Endothelial cell of umbilical vein (primary cell): ENCODE results near the gene BASP1. TPM values are rescaled to one million over a fixed set of nuclear protein-coding genes. Genes with fewer than 3 reads are reported as not detected.

Experiments used
- BruUV-seq: library from RNA; stranded (reverse); fragments of 400-500 nt; replicated peaks from 2 replicates; lab custom pipeline; 2021; lab: Mats Ljungman, UMichigan
- CTCF ChIA-PET: fragments of 300-600, 350-600 bp; sonication (Branson Sonifier 250); formaldehyde crosslinking; loops from one replicate; lab custom pipeline; 2021; ENCODE audit warnings: antibody characterized with exemption, inconsistent platforms; lab: Charles Lee
- POLR2A ChIA-PET: fragments of 300-600, 350-600 bp; sonication (Branson Sonifier 250); formaldehyde crosslinking; loops from one replicate; lab custom pipeline; 2021; ENCODE audit warnings: antibody characterized with exemption, inconsistent platforms; lab: Charles Lee
- DNase-seq: peaks from one replicate; pipeline ENCODE4 v3.0.0-alpha.2; 2011; ENCODE audit warnings: low read depth, low spot score
- FAIRE-seq: peaks from 2 replicates; lab custom pipeline; 2011; peaks lifted over from hg19 to GRCh38; lab: Jason Lieb, UNC
- H2AFZ ChIP-seq: 2 replicates; pipeline ENCODE4 v1.6.0; 2012; ENCODE audit warnings: low read depth, low read length, control low read depth, inconsistent platforms
- H3K27ac ChIP-seq: 2 replicates; pipeline ENCODE4 v1.5.1; 2011; ENCODE audit warnings: low read depth, mild to moderate bottlenecking, control low read depth, low read length, moderate library complexity; ENCODE audit not compliant: insufficient read depth
- H3K27me3 ChIP-seq, 2 experiments: 2 replicates each; pipeline versions ENCODE4 v1.6.0 to v1.6.1; 2011; ENCODE audit warnings: low read length in 2 of 2, mixed read lengths in 1 of 2; ENCODE audit not compliant: control insufficient read depth in 2 of 2, insufficient read depth in 2 of 2
- H3K36me3 ChIP-seq, 2 experiments: 2 replicates in 1 of 2; 3 replicates in 1 of 2; pipeline ENCODE4 v1.5.1; 2011; ENCODE audit warnings: low read length in 2 of 2, mild to moderate bottlenecking in 1 of 2, moderate library complexity in 1 of 2; ENCODE audit not compliant: control insufficient read depth in 2 of 2, insufficient read depth in 2 of 2; ENCODE audit errors: extremely low read depth in 1 of 2
- H3K4me1 ChIP-seq: 3 replicates; pipeline ENCODE4 v1.5.1; 2011; ENCODE audit warnings: mild to moderate bottlenecking, low read length; ENCODE audit not compliant: control insufficient read depth, insufficient read depth; ENCODE audit errors: extremely low read depth
- H3K4me2 ChIP-seq: 2 replicates; pipeline ENCODE4 v1.6.1; 2011; ENCODE audit warnings: low read length, control low read depth, mixed read lengths; ENCODE audit not compliant: insufficient read depth
- H3K4me3 ChIP-seq, 3 experiments: fragments of 200-600 bp in 1 of 3; sonication (generic), shearing (Covaris generic) in 1 of 3; replicated peaks in 1 of 3; 2 replicates each; pipeline ENCODE4 v1.5.1; 2011 to 2016; ENCODE audit warnings: control low read depth in 3 of 3, low read length in 3 of 3, mild to moderate bottlenecking in 2 of 3, inconsistent platforms in 1 of 3, low read depth in 1 of 3, moderate library complexity in 1 of 3; ENCODE audit not compliant: insufficient read depth in 1 of 3
- H3K79me2 ChIP-seq: 2 replicates; pipeline ENCODE4 v1.6.0; 2012; ENCODE audit warnings: low read length, inconsistent platforms; ENCODE audit not compliant: control insufficient read depth, insufficient read depth
- H3K9ac ChIP-seq: replicated peaks from 2 replicates; pipeline ENCODE3; 2011; ENCODE audit warnings: low read length, control low read depth; ENCODE audit not compliant: insufficient read depth; ENCODE audit errors: extremely low read depth
- H3K9me1 ChIP-seq: replicated peaks from 3 replicates; pipeline ENCODE4 v1.6.0; 2011; ENCODE audit warnings: mild to moderate bottlenecking, low read length; ENCODE audit not compliant: control insufficient read depth, insufficient read depth; ENCODE audit errors: extremely low read depth
- H3K9me3 ChIP-seq: replicated peaks from 2 replicates; pipeline ENCODE4 v1.5.1; 2012; ENCODE audit warnings: low read length, inconsistent platforms; ENCODE audit not compliant: control insufficient read depth, insufficient read depth
- H4K20me1 ChIP-seq: replicated peaks from 2 replicates; pipeline ENCODE3; 2011; ENCODE audit warnings: mild to moderate bottlenecking, low read length; ENCODE audit not compliant: control insufficient read depth, insufficient read depth; ENCODE audit errors: extremely low read depth
- EZH2 ChIP-seq: IDR thresholded peaks from 2 replicates; pipeline ENCODE4 v1.6.1; 2012; ENCODE audit warnings: borderline replicate concordance, low read depth, mild to moderate bottlenecking, moderate library complexity, low read length, inconsistent platforms; ENCODE audit not compliant: severe bottlenecking
- FOS ChIP-seq: IDR thresholded peaks from 2 replicates; pipeline ENCODE4 v1.6.1; 2011; ENCODE audit warnings: mild to moderate bottlenecking, low read length, moderate library complexity, borderline replicate concordance; ENCODE audit not compliant: insufficient read depth
- GATA2 ChIP-seq: IDR thresholded peaks from 2 replicates; pipeline ENCODE4 v1.7.0; 2011; ENCODE audit warnings: low read depth, mild to moderate bottlenecking, moderate library complexity, mixed read lengths, low read length; ENCODE audit not compliant: insufficient read length, insufficient read depth
- JUN ChIP-seq: IDR thresholded peaks from 2 replicates; pipeline ENCODE4 v1.6.1; 2011; ENCODE audit warnings: borderline replicate concordance, low read depth; ENCODE audit not compliant: insufficient read length, insufficient read depth
- MYC ChIP-seq: IDR thresholded peaks from one replicate; pipeline ENCODE4 v1.6.1; 2011; ENCODE audit warnings: mild to moderate bottlenecking, low read depth, low read length
- POLR2A ChIP-seq: IDR thresholded peaks from 2 replicates; pipeline ENCODE4 v1.6.1; 2012; ENCODE audit warnings: low read depth, mild to moderate bottlenecking, control low read depth, low read length
- POLR2AphosphoS5 ChIP-seq: IDR thresholded peaks from 2 replicates; pipeline ENCODE4 v1.6.1; 2012; ENCODE audit warnings: low read depth, mild to moderate bottlenecking, control low read depth, low read length, moderate library complexity; ENCODE audit not compliant: insufficient read depth
- dilution Hi-C: fragments of 300-500 bp; cut with MboI; formaldehyde crosslinking; loops from one replicate; pipeline ENCODE4 v1.15.0; 2019; ENCODE audit warnings: low sequenced_read_pairs; ENCODE audit not compliant: extremely low pct_ligation_motif_present
- intact Hi-C: fragments of 100-400 bp; cut with micrococcal nuclease; formaldehyde crosslinking; loops from one replicate; pipeline ENCODE4 v1.10.0; 2022
- polyA plus RNA-seq, 4 experiments: library from polyadenylated mRNA; depleted of rRNA in 3 of 4; stranded (reverse) in 3 of 4; unstranded in 1 of 4; fragments of >200 nt; gene quantifications; 2 replicates each; pipeline versions ENCODE4 v1.2.1 to v1.2.3, GENCODE V29; 2011 to 2012; ENCODE audit warnings: missing spikeins in 1 of 4
- total RNA-seq: library from RNA; stranded (reverse); gene quantifications from 2 replicates; pipeline ENCODE4 v1.2.3, GENCODE V29; 2021
- TF ChIP-seq, protein P1 (sequence below), 2 donors: IDR thresholded peaks; 1 replicate in 1 of 2; 2 replicates in 1 of 2; pipeline ENCODE4 v1.5.1; 2011; ENCODE audit warnings: low read length in 2 of 2, mild to moderate bottlenecking in 2 of 2, moderate library complexity in 2 of 2, control low read depth in 1 of 2, inconsistent platforms in 1 of 2, low read depth in 1 of 2; ENCODE audit not compliant: insufficient read depth in 1 of 2; ENCODE audit errors: extremely low read depth in 1 of 2
- TF ChIP-seq, protein P2 (sequence below): IDR thresholded peaks from 2 replicates; pipeline ENCODE4 v1.6.1; 2011; ENCODE audit not compliant: insufficient read depth, insufficient read length

The BASP1 gene
- total and polyA plus RNA-seq, 2 donors (not counting 3 experiments of a cell fraction or from before 2014, with no cell fraction given), result 69.4 to 79.3 TPM

DNA sequence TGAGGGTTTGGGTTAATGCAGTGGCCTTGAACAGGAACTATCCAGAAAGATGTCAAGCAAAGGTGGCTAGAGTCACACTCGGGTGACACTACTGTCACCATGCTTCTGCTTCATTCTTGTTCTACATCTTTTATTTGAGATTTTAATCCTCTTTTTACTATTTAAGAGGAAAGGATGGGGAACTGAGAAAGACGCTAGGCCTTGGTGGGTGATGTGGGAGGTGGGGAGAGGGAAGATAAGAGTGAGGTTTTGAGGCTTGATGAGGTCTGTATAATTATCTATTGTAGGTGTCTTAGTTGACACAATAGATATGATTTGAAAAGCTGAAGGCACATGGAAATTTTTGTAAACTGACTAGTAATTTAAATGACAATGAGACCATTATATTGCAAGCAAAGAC lies 3.5 kb upstream of the BASP1 start:
- no peak for FAIRE-seq
- no peaks in the 10 kb centered on the region for H3K9me1 ChIP-seq
- peaks cover 15% of the 10 kb centered on the region for H3K79me2 ChIP-seq
- H3K9ac ChIP-seq, result no peak overlapping the region
- no peak overlapping the region for H3K4me2 ChIP-seq
- intact Hi-C loops, result no loop called here
- H3K36me3 ChIP-seq, result no peaks in the 10 kb centered on the region
- CTCF ChIA-PET, result interaction anchor here (0.8 to 6.2 kb wide), 6 partner anchors 729 to 1098 kb away, joined by 3 to 333 read pairs (median 64); no protein-coding TSS in a partner anchor
- DNase-seq, result no peak
- H3K27ac ChIP-seq, result no peak overlapping the region
- peaks cover 5 to 17% of the 10 kb centered on the region in 2 experiments for H3K27me3 ChIP-seq
- TF ChIP-seq, protein P1, sequence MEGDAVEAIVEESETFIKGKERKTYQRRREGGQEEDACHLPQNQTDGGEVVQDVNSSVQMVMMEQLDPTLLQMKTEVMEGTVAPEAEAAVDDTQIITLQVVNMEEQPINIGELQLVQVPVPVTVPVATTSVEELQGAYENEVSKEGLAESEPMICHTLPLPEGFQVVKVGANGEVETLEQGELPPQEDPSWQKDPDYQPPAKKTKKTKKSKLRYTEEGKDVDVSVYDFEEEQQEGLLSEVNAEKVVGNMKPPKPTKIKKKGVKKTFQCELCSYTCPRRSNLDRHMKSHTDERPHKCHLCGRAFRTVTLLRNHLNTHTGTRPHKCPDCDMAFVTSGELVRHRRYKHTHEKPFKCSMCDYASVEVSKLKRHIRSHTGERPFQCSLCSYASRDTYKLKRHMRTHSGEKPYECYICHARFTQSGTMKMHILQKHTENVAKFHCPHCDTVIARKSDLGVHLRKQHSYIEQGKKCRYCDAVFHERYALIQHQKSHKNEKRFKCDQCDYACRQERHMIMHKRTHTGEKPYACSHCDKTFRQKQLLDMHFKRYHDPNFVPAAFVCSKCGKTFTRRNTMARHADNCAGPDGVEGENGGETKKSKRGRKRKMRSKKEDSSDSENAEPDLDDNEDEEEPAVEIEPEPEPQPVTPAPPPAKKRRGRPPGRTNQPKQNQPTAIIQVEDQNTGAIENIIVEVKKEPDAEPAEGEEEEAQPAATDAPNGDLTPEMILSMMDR (IDR thresholded peaks at IDR 0.05; ENCODE audit: extremely low read depth in 1 of 2, insufficient read depth in 1 of 2, low read depth in 1 of 2, low read length in 2 of 2), result no peak
- TF ChIP-seq POLR2AphosphoS5 (no peak), POLR2A (no peak), GATA2 (no peak), FOS (no peak), EZH2 (no peak), JUN (no peak), MYC (no peak)
- TF ChIP-seq, protein P2, sequence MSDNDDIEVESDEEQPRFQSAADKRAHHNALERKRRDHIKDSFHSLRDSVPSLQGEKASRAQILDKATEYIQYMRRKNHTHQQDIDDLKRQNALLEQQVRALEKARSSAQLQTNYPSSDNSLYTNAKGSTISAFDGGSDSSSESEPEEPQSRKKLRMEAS, result no peak
- H2AFZ ChIP-seq, result no peak overlapping the region
- no peaks in the 10 kb centered on the region for H4K20me1 ChIP-seq
- H3K4me3 ChIP-seq, result no peak overlapping the region
- BruUV-seq, result no TSS peak
- peaks cover 8% of the 10 kb centered on the region for H3K4me1 ChIP-seq
- dilution Hi-C loops, result no loop called here
- POLR2A ChIA-PET, result no interaction called here
- H3K9me3 ChIP-seq, result no peaks in the 10 kb centered on the region
